Cardiac fibroblast (primary cell): ENCODE results near the gene CARMIL1.

Experiments
- DNase-seq, 2 donors: peaks; one replicate each; pipeline versions ENCODE4 v3.0.0 to v3.0.0-alpha.2; 2010; ENCODE audit warnings: low read depth in 2 of 2
- H3K4me3 ChIP-seq, 2 donors: replicated peaks in 1 of 2; 1 replicate in 1 of 2; 2 replicates in 1 of 2; pipeline ENCODE4 v1.5.1; 2011; ENCODE audit warnings: low read depth in 2 of 2, low read length in 2 of 2, mild to moderate bottlenecking in 2 of 2, moderate library complexity in 1 of 2
- TF ChIP-seq, protein P1 (sequence below): IDR thresholded peaks from one replicate; pipeline ENCODE4 v1.5.1; 2011; ENCODE audit warnings: low read depth, mild to moderate bottlenecking, low read length, inconsistent platforms

CARMIL1 gene

DNA sequence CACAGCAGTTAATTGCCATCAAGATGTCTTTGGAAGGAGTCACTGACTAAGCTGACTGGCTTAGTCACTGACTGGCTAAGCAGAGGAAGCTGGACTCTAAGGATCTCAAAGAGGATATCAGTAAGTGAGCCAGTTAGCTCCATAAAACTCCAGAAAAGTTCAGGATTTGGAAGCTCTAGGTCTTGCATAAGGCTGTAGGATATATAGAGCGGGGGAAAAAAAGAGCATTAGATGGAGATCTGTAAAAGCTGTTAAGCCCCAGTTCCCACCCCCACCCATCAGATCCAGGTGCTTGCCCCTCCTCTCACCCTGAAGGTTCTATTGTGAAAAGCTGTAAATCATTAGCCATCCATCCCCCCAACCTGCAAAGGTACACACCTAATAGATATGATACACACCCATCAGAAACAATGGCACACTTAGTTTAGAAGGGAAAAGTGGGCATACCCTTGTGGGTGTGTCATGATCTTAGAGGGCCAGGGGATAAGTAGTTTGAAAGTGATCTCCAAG, 32.2 kb downstream of the CARMIL1 start:
- no peak overlapping the region for H3K4me3 ChIP-seq
- DNase-seq = peak; percentile 58 to 71
- TF ChIP-seq, protein P1, sequence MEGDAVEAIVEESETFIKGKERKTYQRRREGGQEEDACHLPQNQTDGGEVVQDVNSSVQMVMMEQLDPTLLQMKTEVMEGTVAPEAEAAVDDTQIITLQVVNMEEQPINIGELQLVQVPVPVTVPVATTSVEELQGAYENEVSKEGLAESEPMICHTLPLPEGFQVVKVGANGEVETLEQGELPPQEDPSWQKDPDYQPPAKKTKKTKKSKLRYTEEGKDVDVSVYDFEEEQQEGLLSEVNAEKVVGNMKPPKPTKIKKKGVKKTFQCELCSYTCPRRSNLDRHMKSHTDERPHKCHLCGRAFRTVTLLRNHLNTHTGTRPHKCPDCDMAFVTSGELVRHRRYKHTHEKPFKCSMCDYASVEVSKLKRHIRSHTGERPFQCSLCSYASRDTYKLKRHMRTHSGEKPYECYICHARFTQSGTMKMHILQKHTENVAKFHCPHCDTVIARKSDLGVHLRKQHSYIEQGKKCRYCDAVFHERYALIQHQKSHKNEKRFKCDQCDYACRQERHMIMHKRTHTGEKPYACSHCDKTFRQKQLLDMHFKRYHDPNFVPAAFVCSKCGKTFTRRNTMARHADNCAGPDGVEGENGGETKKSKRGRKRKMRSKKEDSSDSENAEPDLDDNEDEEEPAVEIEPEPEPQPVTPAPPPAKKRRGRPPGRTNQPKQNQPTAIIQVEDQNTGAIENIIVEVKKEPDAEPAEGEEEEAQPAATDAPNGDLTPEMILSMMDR = no peak

DNA sequence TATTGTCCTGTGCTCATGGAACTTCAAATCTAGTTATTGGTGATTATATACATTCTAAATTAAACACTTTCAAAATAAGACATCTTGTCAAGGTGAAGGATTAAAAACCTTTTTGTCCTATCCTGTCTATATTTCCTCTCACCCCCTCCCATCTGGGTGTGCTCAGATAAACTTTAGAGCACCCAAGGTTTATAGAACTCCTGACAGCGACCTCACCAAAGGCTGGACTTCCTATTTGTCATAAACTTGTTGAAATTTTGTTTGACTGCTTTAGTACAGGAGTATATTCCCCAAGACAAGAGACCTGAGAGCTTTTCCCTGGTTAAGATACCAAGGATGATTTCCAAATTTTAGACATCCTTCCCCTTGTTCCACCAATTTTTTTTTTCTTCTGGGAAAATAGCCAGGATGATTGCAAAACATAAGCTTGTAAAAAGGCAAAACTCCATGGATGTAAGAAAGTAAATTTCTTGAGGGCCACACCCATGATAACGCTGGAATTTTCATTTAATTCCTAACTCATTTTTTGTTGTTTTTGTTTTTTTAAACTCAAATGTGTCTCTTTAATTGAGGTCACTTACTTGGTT, 33.0 kb downstream of the CARMIL1 start:
- H3K4me3 ChIP-seq = no peak overlapping the region
- peak; percentile 76 to 93 for DNase-seq
- TF ChIP-seq, protein P1 = no peak

DNA sequence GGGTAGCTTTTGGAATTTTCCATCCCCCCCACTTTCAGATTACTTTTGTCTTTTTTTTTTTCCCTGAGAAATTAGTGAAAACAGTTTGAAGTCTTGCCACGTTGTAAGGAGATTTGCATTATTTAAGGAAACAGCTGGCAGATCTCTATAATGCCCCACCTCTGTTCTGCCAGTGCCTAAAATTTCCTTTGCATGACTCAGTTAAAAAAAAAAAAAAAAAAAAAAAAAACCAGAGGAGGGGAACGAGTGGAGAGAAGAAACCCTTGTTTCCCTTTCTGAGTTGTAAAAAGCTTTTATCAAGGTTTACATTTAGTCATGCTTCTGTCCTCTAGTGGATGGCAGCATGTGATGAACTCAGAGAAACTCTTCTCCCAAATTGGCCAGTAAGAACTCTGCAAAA, 33.5 kb downstream of the CARMIL1 start:
- no peak overlapping the region for H3K4me3 ChIP-seq
- peak; percentile 84 to 90 for DNase-seq

DNA sequence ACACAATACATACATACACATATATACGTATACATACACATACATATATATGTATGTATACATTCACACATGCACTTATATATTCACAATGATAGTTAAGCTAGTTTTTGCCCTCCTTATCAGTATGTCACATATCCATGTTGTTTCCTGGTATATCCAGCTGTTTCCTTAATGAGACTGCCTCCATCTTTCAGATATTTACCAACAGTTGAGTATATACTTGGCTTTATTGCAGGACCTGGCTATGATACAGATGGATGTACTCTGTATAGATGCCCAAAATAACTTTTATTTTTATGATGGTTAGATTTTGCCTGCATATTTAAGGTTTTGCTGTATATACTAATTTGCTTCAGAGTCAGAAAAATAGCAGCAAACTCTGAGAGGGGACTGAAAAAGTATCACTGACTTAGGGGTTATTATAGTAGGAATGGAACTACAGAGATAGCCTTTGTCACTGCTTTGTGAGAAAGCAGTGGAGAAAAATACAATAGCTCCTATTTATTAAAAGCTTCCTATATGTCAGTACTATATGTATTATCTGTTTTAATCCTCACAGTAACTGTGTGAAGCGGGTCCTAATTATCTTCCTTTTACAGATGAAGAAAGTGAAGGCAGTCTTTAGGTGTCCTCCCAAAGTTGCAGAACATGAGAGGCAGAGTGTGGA, 35.5 kb downstream of the CARMIL1 start:
- no peak for DNase-seq
- TF ChIP-seq, protein P1 = no peak
- H3K4me3 ChIP-seq = no peak overlapping the region

More for the DNA sequence above, 33.5 kb downstream of the CARMIL1 start:
- TF ChIP-seq, protein P1 = no peak

DNA sequence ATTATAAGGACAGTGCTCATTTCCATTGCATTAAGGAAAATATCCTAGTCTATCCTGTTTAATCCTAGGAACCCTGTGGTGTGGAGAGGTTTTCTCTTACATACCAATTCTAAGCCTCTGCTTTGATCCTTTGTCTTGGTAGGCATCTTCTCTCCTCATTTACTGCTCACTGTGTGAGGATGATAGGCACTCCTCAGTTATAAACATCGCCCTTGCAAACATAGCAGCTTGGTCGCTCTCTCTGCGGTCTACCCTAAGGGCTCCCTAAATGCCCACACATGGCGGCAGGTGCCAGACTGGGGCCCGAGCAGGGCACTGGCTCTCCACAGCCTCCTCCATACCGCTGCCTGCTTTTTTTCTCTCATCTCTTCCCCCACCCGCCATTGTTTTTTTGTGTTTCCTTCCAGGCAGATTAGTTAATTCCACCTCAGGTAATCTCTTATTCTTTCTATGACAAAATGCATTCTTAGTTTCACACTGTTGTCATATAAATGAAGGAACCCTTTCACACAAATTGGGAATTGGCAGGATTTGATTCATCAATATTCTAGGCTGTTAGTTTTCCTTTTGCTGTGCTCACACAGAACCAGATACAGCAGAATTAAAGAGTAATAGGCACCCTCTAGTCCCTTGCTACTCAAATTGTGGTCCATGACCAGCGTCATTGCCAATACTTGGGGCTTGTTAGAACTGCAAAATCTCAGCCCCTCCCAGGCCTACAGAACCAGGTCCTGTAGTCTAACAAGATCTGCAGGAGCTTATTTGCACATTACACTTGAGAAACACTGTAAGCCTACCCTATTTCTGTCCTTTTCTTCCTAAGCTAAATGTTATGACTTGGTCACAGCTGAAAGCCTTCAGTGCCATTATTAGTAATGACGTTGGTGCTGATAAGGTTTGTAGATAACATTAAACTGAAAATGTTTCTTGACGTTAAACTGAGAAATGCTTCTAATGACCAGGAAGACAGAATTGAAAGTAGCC, 36.3 kb downstream of the CARMIL1 start:
- no peak overlapping the region for H3K4me3 ChIP-seq
- TF ChIP-seq, protein P1 = no peak
- peak in 1 of 2 donors; percentile 64 for DNase-seq

- TF ChIP-seq, protein P1 = no peak
- no peak for DNase-seq
- H3K4me3 ChIP-seq = no peak overlapping the region
These were observed 37.5 kb downstream of the CARMIL1 start for GRCh38 chr6:25316626-25317025.
